HUDEP-2 (cell line): Measurements from ENCODE around the gene C12orf56.
A peak's percentile ranks its signal among the peaks of the same experiment; 100 is the strongest.
"Not testable (repeated sequence)": the region's sequence is repeated elsewhere in the genome, so short reads cannot be mapped to it uniquely, and the experiment has no call there.

Source experiments
- DNase-seq, 76 experiments: peaks; one replicate each; lab custom pipeline; 2025; ENCODE audit not compliant: unreplicated experiment in 76 of 76; lab: John Stamatoyannopoulos, UW

Gene C12orf56

GRCh38 chr12:64319540-64320225 lies 70.9 kb downstream of the C12orf56 start:
- not testable (repeated sequence) for DNase-seq

- no peak for DNase-seq
Observed at GRCh38 chr12:64318605-64319004, 72.0 kb downstream of the C12orf56 start.

GRCh38 chr12:64311877-64312276 lies 78.7 kb downstream of the C12orf56 start:
- DNase-seq: no peak

GRCh38 chr12:64304571-64304970 lies 86.0 kb downstream of the C12orf56 start:
- DNase-seq: no peak

GRCh38 chr12:64299628-64300027 lies 90.9 kb downstream of the C12orf56 start:
- no peak for DNase-seq

GRCh38 chr12:64296301-64296700 lies 94.3 kb downstream of the C12orf56 start:
- no peak for DNase-seq

GRCh38 chr12:64293654-64294364 lies 96.7 kb downstream of the C12orf56 start:
- DNase-seq: no peak

GRCh38 chr12:64293174-64293573 lies 97.4 kb downstream of the C12orf56 start:
- not testable (repeated sequence) for DNase-seq

- no peak for DNase-seq
Observed at GRCh38 chr12:64286521-64286920, 104.0 kb downstream of the C12orf56 start.

GRCh38 chr12:64284256-64284655 lies 106.3 kb downstream of the C12orf56 start:
- no peak for DNase-seq

- no peak for DNase-seq
Observed at GRCh38 chr12:64278421-64278820, 112.1 kb downstream of the C12orf56 start.

GRCh38 chr12:64273527-64274403 lies 116.8 kb downstream of the C12orf56 start:
- DNase-seq: peak in 22 of 76 experiments; percentile 0 to 52 (median 10)

- no peak for DNase-seq
Observed at GRCh38 chr12:64270411-64270810, 120.1 kb downstream of the C12orf56 start.

- DNase-seq: no peak
Observed at GRCh38 chr12:64269161-64269560, 121.4 kb downstream of the C12orf56 start.

- DNase-seq: no peak
Observed at GRCh38 chr12:64268409-64268808, 122.1 kb downstream of the C12orf56 start.

GRCh38 chr12:64265839-64266238 lies 124.7 kb downstream of the C12orf56 start:
- DNase-seq: no peak

GRCh38 chr12:64261813-64262212 lies 128.7 kb downstream of the C12orf56 start:
- no peak for DNase-seq

- no peak for DNase-seq
Observed at GRCh38 chr12:64258576-64258975, 132.0 kb downstream of the C12orf56 start.

- peak in 29 of 76 experiments; percentile 7 to 57 (median 29) for DNase-seq
Observed at GRCh38 chr12:64256166-64256800, 134.3 kb downstream of the C12orf56 start.

GRCh38 chr12:64255249-64255648 lies 135.3 kb downstream of the C12orf56 start:
- peak in 8 of 76 experiments; percentile 2 to 27 (median 8) for DNase-seq

- DNase-seq: no peak
Observed at GRCh38 chr12:64253356-64253755, 137.2 kb downstream of the C12orf56 start.
